GM12878 (cell line): ENCODE measurements around the gene OPRM1. TPM values are rescaled to one million over a fixed set of nuclear protein-coding genes. Genes with fewer than 3 reads are reported as not detected.

ENCODE experiments used
- ATAC-seq: fragments of 200-7000 bp; cut with Tn5 transposase; 3 replicates; pipeline ENCODE4 v1.9.1; 2020; ENCODE audit warnings: mild to moderate bottlenecking, moderate library complexity
- BruUV-seq: library from RNA; stranded (reverse); fragments of 400-500 nt; replicated peaks from 2 replicates; lab custom pipeline; 2021; lab: Mats Ljungman, UMichigan
- CTCF ChIA-PET: fragments of 300-600 bp; sonication (Branson Sonifier 250); formaldehyde crosslinking; extraction: SDS; loops from one replicate; lab custom pipeline; 2021; ENCODE audit warnings: inconsistent platforms; lab: Yijun Ruan, JAX
- POLR2A ChIA-PET: fragments of 350-600 bp; formaldehyde crosslinking; extraction: SDS; loops from one replicate; lab custom pipeline; 2021; ENCODE audit warnings: inconsistent platforms; lab: Charles Lee
- RAD21 ChIA-PET: fragments of 300-600 bp; sonication (Branson Sonifier 250); formaldehyde crosslinking; loops from one replicate; lab custom pipeline; 2023; ENCODE audit warnings: antibody characterized with exemption; ENCODE audit not compliant: unreplicated experiment; lab: Charles Lee
- SMC1A ChIA-PET: fragments of 300-600 bp; sonication (Branson Sonifier 250); formaldehyde crosslinking; loops from one replicate; lab custom pipeline; 2023; ENCODE audit not compliant: unreplicated experiment, uncharacterized antibody; lab: Charles Lee
- DNase-seq: peaks from one replicate; pipeline ENCODE4 v3.0.0-alpha.2; 2011; ENCODE audit warnings: low read depth, low spot score
- FAIRE-seq: peaks from 3 replicates; lab custom pipeline; 2011; peaks lifted over from hg19 to GRCh38; lab: Jason Lieb, UNC
- H2AFZ ChIP-seq: 2 replicates; pipeline ENCODE4 v1.6.0; 2011; ENCODE audit warnings: low read depth, low read length, control low read depth; ENCODE audit not compliant: control insufficient read depth
- H3K27ac ChIP-seq: 2 replicates; pipeline ENCODE4 v1.5.1; 2011; ENCODE audit warnings: control low read depth; ENCODE audit not compliant: control insufficient read depth, insufficient read depth
- H3K27me3 ChIP-seq, 2 experiments: replicated peaks in 1 of 2; 2 replicates each; pipeline versions ENCODE4 v1.6.0 to v1.6.1; 2011; ENCODE audit warnings: low read length in 1 of 2; ENCODE audit not compliant: control insufficient read depth in 2 of 2, insufficient read depth in 2 of 2
- H3K36me3 ChIP-seq, 2 experiments: 2 replicates each; pipeline ENCODE4 v1.5.1; 2011; ENCODE audit warnings: low read length in 1 of 2; ENCODE audit not compliant: control insufficient read depth in 2 of 2, insufficient read depth in 2 of 2
- H3K4me1 ChIP-seq: 2 replicates; pipeline ENCODE4 v1.6.1; 2011; ENCODE audit warnings: mild to moderate bottlenecking, low read length, moderate library complexity, mixed read lengths; ENCODE audit not compliant: control insufficient read depth, insufficient read depth
- H3K4me2 ChIP-seq: 2 replicates; pipeline ENCODE4 v1.6.0; 2011; ENCODE audit warnings: control low read depth; ENCODE audit not compliant: control insufficient read depth, insufficient read depth
- H3K4me3 ChIP-seq: fragments of 200-600 bp; sonication (generic); 2 replicates; pipeline ENCODE4 v1.5.1; 2016
- H3K79me2 ChIP-seq: 2 replicates; pipeline ENCODE4 v1.6.0; 2011; ENCODE audit warnings: low read length; ENCODE audit not compliant: control insufficient read depth, insufficient read depth
- H3K9ac ChIP-seq: 2 replicates; pipeline ENCODE4 v1.8.0; 2011; ENCODE audit warnings: low read length, control low read depth, mixed read lengths; ENCODE audit not compliant: control insufficient read depth, insufficient read depth
- H3K9me3 ChIP-seq: replicated peaks from 3 replicates; pipeline ENCODE4 v1.5.1; 2011; ENCODE audit warnings: mild to moderate bottlenecking, low read length; ENCODE audit not compliant: control insufficient read depth, insufficient read depth
- H4K20me1 ChIP-seq: 2 replicates; pipeline ENCODE4 v1.6.0; 2011; ENCODE audit not compliant: control insufficient read depth, insufficient read depth
- BHLHE40 ChIP-seq, 2 experiments: fragments of 450-650 bp in 1 of 2; IDR thresholded peaks; 2 replicates each; pipeline ENCODE4 v1.6.1; 2011 to 2017; ENCODE audit warnings: low read depth in 2 of 2, borderline replicate concordance in 1 of 2, improper control_type of control experiment in 1 of 2, low read length in 1 of 2, mild to moderate bottlenecking in 1 of 2
- EP300 ChIP-seq, 2 experiments: fragments of 150-350 bp in 1 of 2; IDR thresholded peaks; 2 replicates each; pipeline ENCODE4 v1.6.1; 2011 to 2012; ENCODE audit warnings: low read depth in 2 of 2, low read length in 2 of 2, borderline replicate concordance in 1 of 2, improper control_type of control experiment in 1 of 2, inconsistent platforms in 1 of 2; ENCODE audit not compliant: control insufficient read depth in 1 of 2
- IRF4 ChIP-seq: IDR thresholded peaks from 2 replicates; pipeline ENCODE4 v1.6.1; 2011; ENCODE audit warnings: low read depth, low read length
- MEF2B ChIP-seq: fragments of 450-650 bp; IDR thresholded peaks from 2 replicates; pipeline ENCODE4 v1.6.1; 2018; ENCODE audit warnings: mild to moderate bottlenecking, moderate library complexity; ENCODE audit not compliant: partially characterized antibody, poor library complexity, severe bottlenecking
- MYB ChIP-seq: fragments of 150-350 bp; IDR thresholded peaks from 2 replicates; pipeline ENCODE4 v1.6.1; 2014; ENCODE audit warnings: mild to moderate bottlenecking, low read depth, low read length, borderline replicate concordance
- PML ChIP-seq: IDR thresholded peaks from 2 replicates; pipeline ENCODE4 v1.6.1; 2012; ENCODE audit warnings: low read length, inconsistent platforms
- POLR2A ChIP-seq: IDR thresholded peaks from 2 replicates; pipeline ENCODE4 v1.6.1; 2011; ENCODE audit warnings: low read depth, mild to moderate bottlenecking, low read length
- RELA ChIP-seq: fragments of 450-650 bp; IDR thresholded peaks from 2 replicates; pipeline ENCODE4 v1.8.0; 2014; ENCODE audit warnings: borderline replicate concordance; ENCODE audit not compliant: partially characterized antibody
- RUNX3 ChIP-seq: IDR thresholded peaks from 2 replicates; pipeline ENCODE4 v1.6.1; 2012; ENCODE audit warnings: low read length, inconsistent platforms
- SIX5 ChIP-seq: IDR thresholded peaks from 2 replicates; pipeline ENCODE4 v1.6.1; 2011; ENCODE audit warnings: mild to moderate bottlenecking, low read depth, low read length, moderate library complexity; ENCODE audit not compliant: severe bottlenecking
- STAT1 ChIP-seq: fragments of 450-650 bp; conservative IDR thresholded peaks from 2 replicates; pipeline ENCODE4 v1.6.1; 2014; ENCODE audit warnings: antibody characterized with exemption, mild to moderate bottlenecking
- TARDBP ChIP-seq: IDR thresholded peaks from 2 replicates; pipeline ENCODE4 v1.6.1; 2016; ENCODE audit warnings: borderline replicate concordance
- TCF7 ChIP-seq: IDR thresholded peaks from 2 replicates; pipeline ENCODE4 v1.6.1; 2014; ENCODE audit warnings: antibody characterized with exemption, borderline replicate concordance
- ZNF384 ChIP-seq: IDR thresholded peaks from 2 replicates; pipeline ENCODE4 v1.6.1; 2012; ENCODE audit warnings: low read depth, mild to moderate bottlenecking, low read length, improper control_type of control experiment, borderline replicate concordance
- WGBS: methylation state at CpG from one replicate; pipeline ENCODE4 v1.1.6; 2016; ENCODE audit warnings: low lambda C conversion rate; ENCODE audit not compliant: insufficient replicate concordance, insufficient coverage; ENCODE audit errors: missing lambda C conversion rate; 5-methylcytosine and 5-hydroxymethylcytosine counted together
- in situ Hi-C: fragments of 300-500 bp; cut with MboI; formaldehyde crosslinking; loops from 9 replicates; pipeline ENCODE4 v1.14.3; 2018; ENCODE audit warnings: mixed read lengths
- intact Hi-C: fragments of 100-400 bp; cut with micrococcal nuclease; formaldehyde crosslinking; loops from one replicate; pipeline ENCODE4 v1.14.2; 2022; ENCODE audit not compliant: unreplicated experiment
- polyA plus RNA-seq, 11 experiments: library from polyadenylated mRNA; depleted of rRNA in 4 of 11; unstranded in 6 of 11; stranded (reverse) in 5 of 11; fragments of >200 nt; fragmentation: Nextera tagmentation in 4 of 11; fragmentation: Illumina TruSeq in 1 of 11; extraction: Ambion mirVana in 4 of 11; extraction: Trizol in 1 of 11; gene quantifications; 1 replicate in 1 of 11; 2 replicates in 10 of 11; pipeline versions ENCODE4 v1.2.1 to v1.2.3, GENCODE V29; 2011 to 2016; ENCODE audit warnings: inconsistent platforms in 2 of 11, missing spikeins in 2 of 11, low read depth in 1 of 11
- total RNA-seq, 4 experiments: library from RNA; depleted of rRNA in 3 of 4; stranded (reverse); fragments of >200 nt in 3 of 4; fragmentation: Illumina TruSeq in 1 of 4; extraction: Trizol in 1 of 4; gene quantifications; 2 replicates each; pipeline versions ENCODE4 v1.2.1 to v1.2.3, GENCODE V29; 2013 to 2021
- TF ChIP-seq, protein P1 (sequence below): fragments of 450-650 bp; IDR thresholded peaks from 2 replicates; pipeline ENCODE4 v1.6.1; 2017; ENCODE audit warnings: borderline replicate concordance
- TF ChIP-seq, protein P2 (sequence below): IDR thresholded peaks from 2 replicates; pipeline ENCODE4 v1.6.1; 2012; ENCODE audit warnings: low read depth, low read length, improper control_type of control experiment
- TF ChIP-seq, protein P3 (sequence below): fragments of 450-650 bp; IDR thresholded peaks from 2 replicates; pipeline ENCODE4 v1.6.1; 2017; ENCODE audit warnings: mild to moderate bottlenecking, moderate library complexity

OPRM1 gene
- total and polyA plus RNA-seq, 10 of the 15 experiments (the other 5 are each of a cell fraction or from before 2014, with no cell fraction given): not detected

DNA sequence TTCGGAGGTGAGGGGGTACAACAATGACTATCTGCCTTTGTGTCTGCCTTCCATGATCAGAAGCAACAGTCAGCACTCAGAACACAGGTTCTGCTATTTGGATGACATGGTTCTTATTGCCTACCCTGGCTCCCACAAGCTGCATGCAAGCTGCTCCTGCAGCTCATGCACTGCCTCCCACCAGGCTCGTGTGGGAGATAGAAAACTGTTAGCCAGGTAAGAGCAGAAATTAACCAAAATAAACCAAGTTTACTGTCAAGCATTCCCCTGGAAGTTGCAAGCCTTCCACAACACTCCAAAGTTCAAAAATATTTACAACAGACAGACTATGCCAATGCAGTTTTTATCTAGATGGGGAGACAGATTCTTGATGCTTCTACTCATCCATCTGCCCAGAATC is 31.0 kb downstream of the OPRM1 start (continued):
- TF ChIP-seq BHLHE40 (IDR thresholded peaks at IDR 0.05; ENCODE audit: borderline replicate concordance in 1 of 2, low read depth in 2 of 2, low read length in 1 of 2) (no peak), IRF4 (no peak), SIX5 (no peak), EP300 (IDR thresholded peaks at IDR 0.05; ENCODE audit: borderline replicate concordance in 1 of 2, control insufficient read depth in 1 of 2, low read depth in 2 of 2, low read length in 2 of 2) (no peak), TCF7 (no peak), POLR2A (no peak), MYB (no peak), RUNX3 (no peak), PML (no peak), ZNF384 (no peak)
- TF ChIP-seq, protein P1, sequence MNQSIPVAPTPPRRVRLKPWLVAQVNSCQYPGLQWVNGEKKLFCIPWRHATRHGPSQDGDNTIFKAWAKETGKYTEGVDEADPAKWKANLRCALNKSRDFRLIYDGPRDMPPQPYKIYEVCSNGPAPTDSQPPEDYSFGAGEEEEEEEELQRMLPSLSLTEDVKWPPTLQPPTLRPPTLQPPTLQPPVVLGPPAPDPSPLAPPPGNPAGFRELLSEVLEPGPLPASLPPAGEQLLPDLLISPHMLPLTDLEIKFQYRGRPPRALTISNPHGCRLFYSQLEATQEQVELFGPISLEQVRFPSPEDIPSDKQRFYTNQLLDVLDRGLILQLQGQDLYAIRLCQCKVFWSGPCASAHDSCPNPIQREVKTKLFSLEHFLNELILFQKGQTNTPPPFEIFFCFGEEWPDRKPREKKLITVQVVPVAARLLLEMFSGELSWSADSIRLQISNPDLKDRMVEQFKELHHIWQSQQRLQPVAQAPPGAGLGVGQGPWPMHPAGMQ: no peak

DNA sequence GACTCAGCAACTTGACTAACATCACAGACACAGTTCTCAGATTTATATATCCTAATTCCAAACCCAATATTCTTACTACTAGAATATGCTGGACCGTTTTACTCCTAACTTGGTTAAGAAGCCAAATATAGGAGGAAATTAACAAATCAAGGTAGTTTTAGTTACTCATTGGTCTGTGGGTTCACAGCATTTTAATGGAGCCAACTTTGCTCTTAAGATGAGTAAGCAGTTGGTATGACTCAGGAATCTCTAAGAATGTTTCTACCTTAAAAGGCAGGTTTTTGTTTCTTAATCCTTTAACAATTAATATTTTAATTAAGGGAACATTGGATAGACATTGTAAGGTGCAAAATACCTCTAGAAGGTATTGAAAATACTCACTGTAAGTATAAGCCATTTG is 31.6 kb downstream of the OPRM1 start:
- ATAC-seq (no peak), FAIRE-seq (no peak), DNase-seq (no peak)
- ChIA-PET RAD21 (no interaction called here), CTCF (no interaction called here), SMC1A (no interaction called here), POLR2A (no interaction called here)
- Histone ChIP-seq H3K36me3 (no peaks in the 10 kb centered on the region), H3K79me2 (no peaks in the 10 kb centered on the region), H4K20me1 (no peaks in the 10 kb centered on the region), H3K9ac (no peak overlapping the region), H3K4me2 (no peak overlapping the region), H3K27ac (no peak overlapping the region), H3K4me3 (no peak overlapping the region), H3K27me3 (no peaks in the 10 kb centered on the region; a peak in 1 of 4 replicates), H3K4me1 (no peaks in the 10 kb centered on the region), H2AFZ (no peak overlapping the region), H3K9me3 (no peaks in the 10 kb centered on the region)
- 0% methylated on average over 1 of the region's 1 CpG for WGBS
- in situ Hi-C loops: no loop called here
- intact Hi-C loops: no loop called here
- no TSS peak for BruUV-seq
- TF ChIP-seq RELA (no peak), TARDBP (no peak), MEF2B (no peak), STAT1 (no peak)
- TF ChIP-seq, protein P2, sequence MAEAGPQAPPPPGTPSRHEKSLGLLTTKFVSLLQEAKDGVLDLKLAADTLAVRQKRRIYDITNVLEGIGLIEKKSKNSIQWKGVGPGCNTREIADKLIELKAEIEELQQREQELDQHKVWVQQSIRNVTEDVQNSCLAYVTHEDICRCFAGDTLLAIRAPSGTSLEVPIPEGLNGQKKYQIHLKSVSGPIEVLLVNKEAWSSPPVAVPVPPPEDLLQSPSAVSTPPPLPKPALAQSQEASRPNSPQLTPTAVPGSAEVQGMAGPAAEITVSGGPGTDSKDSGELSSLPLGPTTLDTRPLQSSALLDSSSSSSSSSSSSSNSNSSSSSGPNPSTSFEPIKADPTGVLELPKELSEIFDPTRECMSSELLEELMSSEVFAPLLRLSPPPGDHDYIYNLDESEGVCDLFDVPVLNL: no peak
- TF ChIP-seq, protein P3, sequence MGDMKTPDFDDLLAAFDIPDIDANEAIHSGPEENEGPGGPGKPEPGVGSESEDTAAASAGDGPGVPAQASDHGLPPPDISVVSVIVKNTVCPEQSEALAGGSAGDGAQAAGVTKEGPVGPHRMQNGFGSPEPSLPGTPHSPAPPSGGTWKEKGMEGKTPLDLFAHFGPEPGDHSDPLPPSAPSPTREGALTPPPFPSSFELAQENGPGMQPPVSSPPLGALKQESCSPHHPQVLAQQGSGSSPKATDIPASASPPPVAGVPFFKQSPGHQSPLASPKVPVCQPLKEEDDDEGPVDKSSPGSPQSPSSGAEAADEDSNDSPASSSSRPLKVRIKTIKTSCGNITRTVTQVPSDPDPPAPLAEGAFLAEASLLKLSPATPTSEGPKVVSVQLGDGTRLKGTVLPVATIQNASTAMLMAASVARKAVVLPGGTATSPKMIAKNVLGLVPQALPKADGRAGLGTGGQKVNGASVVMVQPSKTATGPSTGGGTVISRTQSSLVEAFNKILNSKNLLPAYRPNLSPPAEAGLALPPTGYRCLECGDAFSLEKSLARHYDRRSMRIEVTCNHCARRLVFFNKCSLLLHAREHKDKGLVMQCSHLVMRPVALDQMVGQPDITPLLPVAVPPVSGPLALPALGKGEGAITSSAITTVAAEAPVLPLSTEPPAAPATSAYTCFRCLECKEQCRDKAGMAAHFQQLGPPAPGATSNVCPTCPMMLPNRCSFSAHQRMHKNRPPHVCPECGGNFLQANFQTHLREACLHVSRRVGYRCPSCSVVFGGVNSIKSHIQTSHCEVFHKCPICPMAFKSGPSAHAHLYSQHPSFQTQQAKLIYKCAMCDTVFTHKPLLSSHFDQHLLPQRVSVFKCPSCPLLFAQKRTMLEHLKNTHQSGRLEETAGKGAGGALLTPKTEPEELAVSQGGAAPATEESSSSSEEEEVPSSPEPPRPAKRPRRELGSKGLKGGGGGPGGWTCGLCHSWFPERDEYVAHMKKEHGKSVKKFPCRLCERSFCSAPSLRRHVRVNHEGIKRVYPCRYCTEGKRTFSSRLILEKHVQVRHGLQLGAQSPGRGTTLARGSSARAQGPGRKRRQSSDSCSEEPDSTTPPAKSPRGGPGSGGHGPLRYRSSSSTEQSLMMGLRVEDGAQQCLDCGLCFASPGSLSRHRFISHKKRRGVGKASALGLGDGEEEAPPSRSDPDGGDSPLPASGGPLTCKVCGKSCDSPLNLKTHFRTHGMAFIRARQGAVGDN: no peak
